ENCODE results near the gene CHST7.
A peak's percentile ranks its signal among the peaks of the same experiment; 100 is the strongest.
"Not testable (repeated sequence)": the region's sequence is repeated elsewhere in the genome, so short reads cannot be mapped to it uniquely, and the experiment has no call there.

CHST7 gene, protein sequence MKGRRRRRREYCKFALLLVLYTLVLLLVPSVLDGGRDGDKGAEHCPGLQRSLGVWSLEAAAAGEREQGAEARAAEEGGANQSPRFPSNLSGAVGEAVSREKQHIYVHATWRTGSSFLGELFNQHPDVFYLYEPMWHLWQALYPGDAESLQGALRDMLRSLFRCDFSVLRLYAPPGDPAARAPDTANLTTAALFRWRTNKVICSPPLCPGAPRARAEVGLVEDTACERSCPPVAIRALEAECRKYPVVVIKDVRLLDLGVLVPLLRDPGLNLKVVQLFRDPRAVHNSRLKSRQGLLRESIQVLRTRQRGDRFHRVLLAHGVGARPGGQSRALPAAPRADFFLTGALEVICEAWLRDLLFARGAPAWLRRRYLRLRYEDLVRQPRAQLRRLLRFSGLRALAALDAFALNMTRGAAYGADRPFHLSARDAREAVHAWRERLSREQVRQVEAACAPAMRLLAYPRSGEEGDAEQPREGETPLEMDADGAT

GRCh38 chrX:46573331-46573891 lies at the start of gene CHST7:
Gene CHST7, plus strand, starts transcription at chrX:46573765. Its CDS starts 167 bp downstream, at chrX:46573932.
- peak; percentile 62 to 71 for DNase-seq

- not testable (repeated sequence) for DNase-seq
Measured at GRCh38 chrX:46528640-46529039, 44.9 kb upstream of the CHST7 start.

DNA sequence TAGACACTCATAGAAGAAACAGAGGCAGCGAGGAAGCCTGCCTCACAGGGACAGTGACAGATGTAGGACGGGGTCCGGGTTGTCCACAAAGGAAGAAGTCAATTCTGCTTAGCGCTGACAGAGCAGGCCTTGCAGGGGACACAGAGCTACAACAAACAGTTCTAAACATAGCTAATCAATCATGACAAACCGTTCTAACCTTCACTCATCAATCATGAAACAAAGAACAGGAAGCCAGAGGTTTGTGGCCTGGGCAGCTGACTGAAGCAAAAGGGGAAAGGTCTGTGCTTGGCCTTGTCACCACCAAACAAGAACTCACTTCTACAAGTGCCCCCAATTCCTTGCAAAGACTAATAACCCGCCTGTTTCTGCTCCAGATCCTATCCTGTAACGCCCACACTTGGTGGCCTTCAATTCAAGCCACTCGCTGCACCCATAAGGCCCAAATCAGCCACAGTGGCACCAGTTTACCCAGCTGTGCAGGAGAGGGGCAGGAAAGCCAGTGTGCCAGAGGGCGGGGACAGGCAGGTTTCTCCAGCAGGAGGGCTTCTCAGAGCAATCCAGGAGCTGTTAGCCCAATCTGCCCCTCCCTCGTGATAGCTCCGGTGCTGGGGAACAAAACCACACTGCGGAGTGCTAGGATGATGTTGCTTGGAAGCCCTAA lies 43.7 kb upstream of the CHST7 start:
- not testable (repeated sequence) for DNase-seq

GRCh38 chrX:46530404-46530908 lies 43.1 kb upstream of the CHST7 start:
- not testable (repeated sequence) for DNase-seq

DNA sequence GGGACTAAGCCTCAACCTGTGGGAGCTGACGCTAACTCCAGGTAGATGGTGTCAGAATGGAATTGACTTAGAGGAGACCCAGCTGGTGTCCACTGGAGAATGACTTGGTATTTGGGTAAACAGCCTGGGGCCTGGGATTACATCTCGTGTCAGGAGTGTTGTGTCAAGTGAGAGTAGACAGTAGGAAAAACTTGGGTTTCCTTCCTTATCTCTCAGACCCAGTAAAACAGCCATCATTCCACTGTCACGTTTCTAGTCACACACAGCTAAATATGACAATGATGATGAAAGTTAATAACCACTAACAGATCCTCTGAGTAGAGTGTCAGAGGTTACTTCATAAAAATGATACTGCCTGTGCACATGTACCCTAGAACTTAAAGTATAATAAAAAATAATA lies 42.1 kb upstream of the CHST7 start:
- DNase-seq, result no peak

DNA sequence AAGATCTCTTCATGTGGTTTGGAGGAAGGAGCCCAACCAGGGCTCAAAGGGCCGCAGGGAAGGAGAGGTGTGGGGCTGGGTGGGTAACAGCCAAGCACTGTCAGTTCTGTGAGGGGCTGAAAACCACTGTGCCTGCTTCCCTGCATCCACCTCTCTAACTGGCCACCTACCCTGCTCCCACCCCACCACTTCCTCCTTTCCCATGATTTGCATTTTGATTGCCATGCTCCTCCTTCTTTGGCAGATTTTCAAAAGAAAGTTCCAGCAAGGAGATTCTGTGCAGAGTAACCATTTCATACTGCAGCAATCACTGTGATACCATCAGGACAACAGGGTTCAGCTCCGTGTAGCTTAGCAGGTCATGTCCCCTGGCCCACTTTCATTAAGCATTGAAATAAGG lies 30.1 kb upstream of the CHST7 start:
- no peak for DNase-seq

DNA sequence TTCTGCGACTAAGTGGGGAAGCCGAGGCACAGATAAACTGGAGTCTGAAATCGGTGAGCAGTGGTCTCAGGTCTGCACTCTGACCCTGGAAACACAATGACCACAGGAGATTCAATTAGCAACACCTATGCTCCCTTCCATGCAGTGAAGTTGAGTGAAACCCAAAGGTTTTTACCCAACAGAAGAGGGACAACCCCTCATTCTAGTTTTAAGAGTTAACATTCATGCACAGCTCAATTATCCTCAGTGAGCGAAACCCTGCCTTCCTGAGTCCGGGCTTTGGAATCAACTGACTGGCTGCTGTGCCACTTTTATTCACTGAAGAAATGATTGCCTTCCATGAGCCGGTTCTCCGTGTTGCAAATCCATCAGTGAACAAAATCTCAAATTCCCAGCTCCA lies 29.0 kb upstream of the CHST7 start:
- not testable (repeated sequence) for DNase-seq

DNA sequence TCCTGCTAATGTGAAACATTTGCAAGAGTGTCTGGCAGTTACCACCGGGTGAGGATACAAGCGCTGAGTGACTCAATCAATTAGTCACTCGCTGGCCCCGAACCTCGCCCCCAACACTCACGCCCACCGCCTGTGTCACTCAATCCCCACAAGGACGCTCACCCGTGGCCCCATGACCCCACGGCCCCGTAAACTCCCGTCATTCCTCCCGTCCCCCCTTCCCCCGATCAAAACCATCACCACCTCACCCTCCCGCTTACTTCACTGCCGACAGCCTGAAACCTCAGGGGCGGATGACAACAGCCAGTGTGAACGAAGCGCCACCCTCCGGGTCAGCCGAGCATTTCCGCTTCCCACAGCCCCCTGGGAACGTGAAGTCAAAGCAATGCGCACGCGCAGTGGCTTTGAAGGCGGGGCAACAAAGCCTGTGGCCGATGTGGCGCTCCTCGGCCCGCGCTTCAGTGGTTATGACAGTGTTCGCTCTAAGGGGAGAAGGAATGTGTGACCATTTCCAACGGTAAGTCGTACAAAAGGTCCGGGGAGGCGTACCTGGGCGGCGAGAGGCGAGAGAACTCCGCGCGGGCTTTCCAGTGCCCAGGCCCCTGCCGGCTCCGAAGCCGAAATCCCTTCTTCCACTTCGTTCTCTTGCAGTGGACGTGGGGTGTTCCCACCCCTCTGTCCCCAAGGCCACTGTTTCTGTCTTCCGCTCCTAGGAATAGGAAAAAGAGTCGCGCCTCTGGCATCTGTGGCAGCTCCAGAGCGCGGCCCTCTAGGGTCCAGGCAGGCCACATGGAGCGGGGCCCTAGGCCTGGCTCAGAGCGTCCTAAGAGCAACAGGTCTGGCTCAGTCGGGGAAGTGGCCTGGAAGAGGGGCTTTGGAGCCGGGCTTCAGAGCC lies 28.2 kb upstream of the CHST7 start, which contains the start of gene ZNF674:
ZNF674 (minus strand) TSS at position 311 of the 895 bp plus-strand sequence. CDS start 3,334 bp downstream, outside the sequence.
- DNase-seq, result peak; percentile 94

DNA sequence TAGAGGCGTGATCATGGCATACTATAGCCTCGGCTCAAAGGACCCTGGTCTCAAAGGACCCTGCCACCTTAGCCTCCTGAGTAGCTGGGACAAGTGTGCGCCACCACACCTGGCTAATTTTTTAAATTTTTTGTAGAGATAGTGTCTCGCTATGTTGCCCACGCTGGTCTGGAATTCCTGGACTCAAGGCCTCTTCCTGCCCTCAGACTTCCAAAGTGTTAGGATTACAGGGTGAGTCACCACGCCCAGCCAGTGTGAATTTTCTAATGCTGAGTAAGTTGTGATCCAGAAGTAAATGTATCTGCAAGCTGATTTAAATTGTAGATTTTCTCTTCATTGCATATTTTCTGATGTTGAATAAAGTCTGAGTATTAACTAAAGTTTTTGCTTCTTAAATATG lies 25.7 kb upstream of the CHST7 start:
- no peak for DNase-seq

GRCh38 chrX:46549914-46550313 lies 23.7 kb upstream of the CHST7 start:
- no peak for DNase-seq

DNA sequence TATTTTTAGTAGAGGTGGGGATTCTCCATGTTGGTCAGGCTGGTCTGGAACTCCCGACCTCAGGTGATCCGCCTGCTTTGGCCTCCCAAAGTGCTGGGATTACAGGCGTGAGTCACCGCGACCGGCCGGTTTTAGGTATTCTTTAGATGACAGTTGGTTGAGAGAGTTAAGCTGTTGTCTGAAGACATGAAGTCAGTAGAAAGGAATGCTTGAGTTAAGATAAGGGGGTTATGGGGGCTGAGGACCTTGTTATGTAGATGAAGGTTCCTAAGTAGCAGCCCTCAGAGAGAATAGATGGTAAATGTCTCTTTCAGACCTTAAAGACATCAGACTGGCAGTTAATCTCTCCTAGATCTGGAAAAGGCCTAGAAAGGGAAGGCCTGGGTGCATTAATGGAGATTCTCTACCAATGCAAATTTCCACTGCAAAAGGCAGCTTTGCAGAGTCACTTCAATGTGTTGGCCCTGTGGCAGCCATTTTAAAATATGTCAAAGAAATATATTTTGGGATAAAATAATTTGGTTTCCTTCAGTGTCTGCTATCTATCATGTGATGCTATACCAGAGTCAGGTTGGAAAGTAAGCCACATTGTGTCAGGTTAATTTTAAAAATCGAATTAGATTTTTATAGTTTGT lies 22.0 kb upstream of the CHST7 start:
- DNase-seq, result no peak

- no peak for DNase-seq
Measured at GRCh38 chrX:46553935-46554334, 19.6 kb upstream of the CHST7 start.

DNA sequence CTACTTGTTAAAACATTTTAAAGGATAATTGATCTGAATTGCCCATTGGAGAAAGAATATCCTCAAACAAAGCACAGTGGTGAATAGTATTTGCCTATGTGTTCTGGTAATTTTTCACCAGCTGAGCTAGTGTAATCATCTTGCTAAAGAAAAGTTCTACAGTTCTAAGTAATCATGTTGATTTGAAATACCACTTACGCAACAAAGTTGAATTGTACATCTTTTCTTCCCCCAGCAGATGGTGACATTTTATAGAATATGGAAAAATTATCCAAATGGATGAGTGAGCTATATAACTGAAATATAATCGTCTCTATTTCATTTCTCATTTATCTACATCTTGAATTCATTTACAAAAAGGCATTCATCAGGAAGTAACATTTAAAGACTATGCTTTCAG lies 18.6 kb upstream of the CHST7 start:
- DNase-seq, result peak in 1 of 2 donors; percentile 28

- no peak for DNase-seq
Measured at GRCh38 chrX:46559062-46559461, 14.5 kb upstream of the CHST7 start.

- peak in 1 of 2 donors; percentile 11 for DNase-seq
Measured at GRCh38 chrX:46561824-46562657, 11.5 kb upstream of the CHST7 start.

GRCh38 chrX:46567388-46567787 lies 6.2 kb upstream of the CHST7 start:
- no peak for DNase-seq

DNA sequence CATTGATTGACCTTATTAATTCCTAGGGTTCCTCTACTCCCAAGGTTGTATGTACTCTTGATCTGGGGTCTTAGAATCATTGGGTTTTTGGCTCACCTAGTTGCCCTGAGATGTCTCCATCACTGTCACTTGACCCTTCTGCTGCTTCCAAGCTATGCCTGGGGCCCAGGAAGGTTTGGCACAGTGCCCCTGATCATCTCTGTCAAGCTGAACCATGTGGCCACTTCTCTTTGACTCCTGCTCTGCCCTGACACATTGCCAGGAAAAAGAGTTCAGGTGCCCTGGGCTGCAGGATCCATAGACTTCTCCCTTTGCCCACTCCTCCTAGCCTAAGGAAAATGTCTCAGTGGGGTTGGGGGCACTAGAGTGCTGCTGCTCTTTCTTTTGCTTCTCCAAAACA lies 3.9 kb upstream of the CHST7 start:
- DNase-seq, result no peak

GRCh38 chrX:46571423-46572339 lies 1.9 kb upstream of the CHST7 start:
- no peak for DNase-seq

GRCh38 chrX:46572340-46572936 lies 1.1 kb upstream of the CHST7 start:
- peak in 1 of 2 donors; percentile 40 for DNase-seq
